HepG2 (cell line): Measurements from ENCODE around the gene TBX3. TPM values are rescaled to one million over a fixed set of nuclear protein-coding genes. Genes with fewer than 3 reads are reported as not detected.

Source experiments
- ATAC-seq: fragments of 200-7000 bp; cut with Tn5 transposase; 3 replicates; pipeline ENCODE4 v1.9.1; 2020; ENCODE audit warnings: mild to moderate bottlenecking, moderate library complexity
- BruUV-seq: library from RNA; stranded (reverse); fragments of 400-500 nt; replicated peaks from 2 replicates; lab custom pipeline; 2021; lab: Mats Ljungman, UMichigan
- CTCF ChIA-PET: fragments of 300-600 bp; formaldehyde crosslinking; extraction: SDS; loops from one replicate; lab custom pipeline; 2021; ENCODE audit warnings: low total read pairs, inconsistent platforms, low intra/inter-chr PET ratio; lab: Yijun Ruan, JAX
- POLR2A ChIA-PET: fragments of 350-600 bp; sonication (Branson Sonifier 250); formaldehyde crosslinking; loops from one replicate; lab custom pipeline; 2020; ENCODE audit warnings: antibody characterized with exemption, inconsistent platforms; lab: Yijun Ruan, JAX
- DNase-seq: peaks from one replicate; pipeline ENCODE4 v3.0.0-alpha.2; 2015; ENCODE audit warnings: low spot score
- FAIRE-seq: peaks from 3 replicates; lab custom pipeline; 2011; peaks lifted over from hg19 to GRCh38; lab: Jason Lieb, UNC
- H2AFZ ChIP-seq: one replicate; pipeline ENCODE4 v1.6.1; 2011; ENCODE audit warnings: low read length, inconsistent platforms
- H3K27ac ChIP-seq: fragments of 300-600 bp; 3 replicates; pipeline ENCODE4 v1.8.0; 2011; ENCODE audit warnings: mixed run types, mild to moderate bottlenecking, mixed read lengths, low read length, inconsistent platforms; ENCODE audit not compliant: insufficient read depth; ENCODE audit errors: extremely low read length
- H3K27me3 ChIP-seq, 2 experiments: fragments of 200-600 bp in 1 of 2; 2 replicates in 1 of 2; 3 replicates in 1 of 2; pipeline versions ENCODE4 v1.6.0 to v1.8.0; 2011; ENCODE audit warnings: low read length in 2 of 2, mild to moderate bottlenecking in 2 of 2, moderate library complexity in 2 of 2, inconsistent platforms in 1 of 2; ENCODE audit not compliant: insufficient read depth in 2 of 2, control insufficient read depth in 1 of 2
- H3K36me3 ChIP-seq, 2 experiments: fragments of 200-600 bp in 1 of 2; replicated peaks in 1 of 2; 2 replicates in 1 of 2; 3 replicates in 1 of 2; pipeline versions ENCODE4 v1.5.1 to v1.8.0; 2011; ENCODE audit warnings: low read length in 2 of 2, inconsistent platforms in 1 of 2; ENCODE audit not compliant: insufficient read depth in 2 of 2, control insufficient read depth in 1 of 2
- H3K4me1 ChIP-seq: 2 replicates; pipeline ENCODE4 v1.5.1; 2012; ENCODE audit warnings: low read length, inconsistent platforms; ENCODE audit not compliant: insufficient read depth
- H3K4me2 ChIP-seq: 2 replicates; pipeline ENCODE4 v1.6.0; 2011; ENCODE audit warnings: low read depth, low read length, inconsistent platforms
- H3K4me3 ChIP-seq, 3 experiments: fragments of 200-600 bp in 1 of 3; sonication (generic), shearing (Covaris generic) in 1 of 3; replicated peaks in 1 of 3; 2 replicates each; pipeline ENCODE4 v1.5.1; 2011 to 2016; ENCODE audit warnings: low read length in 3 of 3, inconsistent platforms in 2 of 3, low read depth in 2 of 3, mild to moderate bottlenecking in 2 of 3, control low read depth in 1 of 3, mixed read lengths in 1 of 3; ENCODE audit not compliant: insufficient read depth in 1 of 3
- H3K79me2 ChIP-seq: one replicate; pipeline ENCODE4 v1.6.1; 2011; ENCODE audit warnings: low read length, inconsistent platforms; ENCODE audit not compliant: insufficient read depth
- H3K9ac ChIP-seq: 2 replicates; pipeline ENCODE4 v1.6.0; 2011; ENCODE audit warnings: mild to moderate bottlenecking, low read depth, low read length, inconsistent platforms; ENCODE audit not compliant: insufficient read depth
- H3K9me3 ChIP-seq: 2 replicates; pipeline ENCODE4 v1.5.1; 2012; ENCODE audit warnings: mild to moderate bottlenecking, low read length
- H4K20me1 ChIP-seq: 2 replicates; pipeline ENCODE4 v1.6.0; 2011; ENCODE audit warnings: inconsistent platforms, mild to moderate bottlenecking, low read length, moderate library complexity; ENCODE audit not compliant: insufficient read depth
- AGO2 ChIP-seq: fragments of 200-400 bp; formaldehyde crosslinking; optimal IDR thresholded peaks from 2 replicates; pipeline ENCODE3; 2017; ENCODE audit warnings: mild to moderate bottlenecking, low read depth, low read length, moderate library complexity
- AKAP8 ChIP-seq: sonication (generic); formaldehyde crosslinking; IDR thresholded peaks from 2 replicates; pipeline ENCODE4 v1.5.1; 2020; ENCODE audit warnings: mild to moderate bottlenecking, missing genetic modification reagents
- ATF3 ChIP-seq: sonication (generic); formaldehyde crosslinking; IDR thresholded peaks from 2 replicates; pipeline ENCODE4 v1.4.0; 2020; ENCODE audit warnings: missing genetic modification reagents
- CEBPB ChIP-seq: IDR thresholded peaks from 2 replicates; pipeline ENCODE4 v1.6.1; 2011; ENCODE audit warnings: low read depth, low read length, improper control_type of control experiment, borderline replicate concordance
- ESRRA ChIP-seq: sonication (generic); formaldehyde crosslinking; IDR thresholded peaks from 2 replicates; pipeline ENCODE4 v1.5.1; 2020; ENCODE audit warnings: mild to moderate bottlenecking, low read depth, missing genetic modification reagents
- HIVEP1 ChIP-seq: sonication (generic); formaldehyde crosslinking; IDR thresholded peaks from 2 replicates; pipeline ENCODE4 v1.4.0; 2020; ENCODE audit warnings: mild to moderate bottlenecking, missing genetic modification reagents
- MZF1 ChIP-seq: sonication (generic); formaldehyde crosslinking; IDR thresholded peaks from 2 replicates; pipeline ENCODE4 v1.8.1; 2023; ENCODE audit warnings: mild to moderate bottlenecking, missing genetic modification reagents, borderline replicate concordance
- NBN ChIP-seq: fragments of 450-650 bp; conservative IDR thresholded peaks from 2 replicates; pipeline ENCODE4 v1.6.1; 2017
- NFIC ChIP-seq: IDR thresholded peaks from 2 replicates; pipeline ENCODE4 v1.6.1; 2012; ENCODE audit warnings: mild to moderate bottlenecking, low read length, inconsistent platforms
- PITX1 ChIP-seq: sonication (generic); formaldehyde crosslinking; IDR thresholded peaks from 2 replicates; pipeline ENCODE4 v1.5.1; 2020; ENCODE audit warnings: mild to moderate bottlenecking, missing genetic modification reagents
- POGZ ChIP-seq: sonication (generic); formaldehyde crosslinking; IDR thresholded peaks from 2 replicates; pipeline ENCODE4 v1.4.0; 2020; ENCODE audit warnings: mild to moderate bottlenecking, missing genetic modification reagents
- TEF ChIP-seq: sonication (generic); formaldehyde crosslinking; IDR thresholded peaks from 2 replicates; pipeline ENCODE4 v1.5.0; 2020; ENCODE audit warnings: missing genetic modification reagents
- TMF1 ChIP-seq: sonication (generic); formaldehyde crosslinking; IDR thresholded peaks from 2 replicates; pipeline ENCODE4 v1.8.1; 2022; ENCODE audit warnings: low read depth, missing genetic modification reagents
- ZNF232 ChIP-seq: sonication (generic); formaldehyde crosslinking; IDR thresholded peaks from 2 replicates; pipeline ENCODE4 v1.4.0; 2020; ENCODE audit warnings: missing genetic modification reagents, borderline replicate concordance
- ZNF451 ChIP-seq: sonication (generic); formaldehyde crosslinking; IDR thresholded peaks from 2 replicates; pipeline ENCODE4 v1.5.0; 2020; ENCODE audit warnings: mild to moderate bottlenecking, missing genetic modification reagents
- ZNF570 ChIP-seq: sonication (generic); formaldehyde crosslinking; IDR thresholded peaks from 2 replicates; pipeline ENCODE4 v1.4.0; 2020; ENCODE audit warnings: mild to moderate bottlenecking, missing genetic modification reagents, borderline replicate concordance
- WGBS: methylation state at CpG from one replicate; pipeline ENCODE4 v1.1.6; 2017; ENCODE audit warnings: low lambda C conversion rate; 5-methylcytosine and 5-hydroxymethylcytosine counted together
- in situ Hi-C: cut with HindIII; loops from 2 replicates; pipeline ENCODE4 v1.10.0; 2017; ENCODE audit warnings: low pct_unique_long_range_greater_than_20kb; ENCODE audit not compliant: extremely low pct_ligation_motif_present
- intact Hi-C: fragments of 100-400 bp; cut with micrococcal nuclease; formaldehyde crosslinking; loops from one replicate; pipeline ENCODE4 v1.10.0; 2022; ENCODE audit not compliant: unreplicated experiment
- polyA plus RNA-seq, 8 experiments: library from polyadenylated mRNA; depleted of rRNA in 3 of 8; stranded (reverse) in 7 of 8; unstranded in 1 of 8; fragments of >200 nt; fragmentation: Illumina TruSeq in 4 of 8; extraction: Trizol in 4 of 8; gene quantifications; 2 replicates each; pipeline versions ENCODE4 v1.2.1 to v1.2.3, GENCODE V29; 2011 to 2016; ENCODE audit warnings: low read depth in 4 of 8, missing spikeins in 1 of 8, mixed read lengths in 1 of 8; ENCODE audit not compliant: insufficient read depth in 1 of 8
- total RNA-seq, 5 experiments: library from RNA; depleted of rRNA; stranded (reverse); fragments of >200 nt; fragmentation: Illumina TruSeq; extraction: Trizol; gene quantifications; 2 replicates each; pipeline ENCODE4 v1.2.3, GENCODE V29; 2016; ENCODE audit warnings: low read depth in 1 of 5
- TF ChIP-seq, protein P1 (sequence below): IDR thresholded peaks from 2 replicates; pipeline ENCODE4 v1.6.1; 2016
- TF ChIP-seq, protein P2 (sequence below): sonication (generic); formaldehyde crosslinking; IDR thresholded peaks from 2 replicates; pipeline ENCODE4 v1.5.1; 2020; ENCODE audit warnings: mild to moderate bottlenecking, missing genetic modification reagents
- TF ChIP-seq, protein P3 (sequence below): sonication (generic); formaldehyde crosslinking; IDR thresholded peaks from 2 replicates; pipeline ENCODE4 v1.9.0; 2021; ENCODE audit warnings: missing genetic modification reagents, borderline replicate concordance

The TBX3 gene
- total and polyA plus RNA-seq, 2 of the 13 experiments (the other 11 are each of a cell fraction or from before 2014, with no cell fraction given) = 27.1 to 42.4 TPM

- ChIA-PET POLR2A (interaction anchor here (0.7 to 2.9 kb wide), 51 partner anchors 9 to 822 kb away, joined by 3 to 101 read pairs (median 5); partner anchors contain the start of gene RBM19), CTCF (no interaction called here)
- TSS peak; percentile 68 for BruUV-seq
- Histone ChIP-seq H3K4me1 (peaks cover 22% of the 10 kb centered on the region), H3K9ac (peak overlapping the region; percentile 89), H4K20me1 (peaks cover 22% of the 10 kb centered on the region), H3K36me3 (peaks cover 0 to 4% of the 10 kb centered on the region in 2 experiments; a peak in 2 of 5 replicates), H3K27me3 (no peaks in the 10 kb centered on the region; a peak in 1 of 5 replicates), H3K4me3 (peak overlapping the region; percentile 70 to 97 (median 81)), H2AFZ (no peak overlapping the region), H3K79me2 (peaks cover 49% of the 10 kb centered on the region), H3K4me2 (peak overlapping the region; percentile 86), H3K9me3 (no peaks in the 10 kb centered on the region), H3K27ac (peak overlapping the region; percentile 96)
- FAIRE-seq (no peak), ATAC-seq (no peak; the same call in 2 of the 3 replicates), DNase-seq (no peak)
- WGBS = 39% methylated on average over 11 of the region's 24 CpGs
- intact Hi-C loops (loop anchor here (1.0 to 5.0 kb wide), 3 partner anchors 114 to 713 kb away; no protein-coding TSS in a partner anchor), in situ Hi-C loops (no loop called here)
- TF ChIP-seq ZNF232 (CRISPR knock-in tag) (no peak), HIVEP1 (peak; percentile 13; the same call in 1 of the 2 replicates), NFIC (0 out of 2 replicates have a peak, but pooled peaks have one; percentile 15), CEBPB (no peak), ZNF570 (CRISPR knock-in tag) (no peak), TEF (CRISPR knock-in tag) (no peak), MZF1 (CRISPR knock-in tag) (no peak), AGO2 (peak; percentile 88), POGZ (CRISPR knock-in tag) (no peak), PITX1 (no peak), NBN (no peak), TMF1 (CRISPR knock-in tag) (no peak; the same call in 1 of the 2 replicates), ATF3 (CRISPR knock-in tag) (no peak), ZNF451 (CRISPR knock-in tag) (no peak), AKAP8 (CRISPR knock-in tag) (0 out of 2 replicates have a peak, but pooled peaks have one; percentile 20), ESRRA (CRISPR knock-in tag) (no peak)
- TF ChIP-seq, protein P1, sequence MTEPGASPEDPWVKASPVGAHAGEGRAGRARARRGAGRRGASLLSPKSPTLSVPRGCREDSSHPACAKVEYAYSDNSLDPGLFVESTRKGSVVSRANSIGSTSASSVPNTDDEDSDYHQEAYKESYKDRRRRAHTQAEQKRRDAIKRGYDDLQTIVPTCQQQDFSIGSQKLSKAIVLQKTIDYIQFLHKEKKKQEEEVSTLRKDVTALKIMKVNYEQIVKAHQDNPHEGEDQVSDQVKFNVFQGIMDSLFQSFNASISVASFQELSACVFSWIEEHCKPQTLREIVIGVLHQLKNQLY = no peak
- TF ChIP-seq, protein P2, sequence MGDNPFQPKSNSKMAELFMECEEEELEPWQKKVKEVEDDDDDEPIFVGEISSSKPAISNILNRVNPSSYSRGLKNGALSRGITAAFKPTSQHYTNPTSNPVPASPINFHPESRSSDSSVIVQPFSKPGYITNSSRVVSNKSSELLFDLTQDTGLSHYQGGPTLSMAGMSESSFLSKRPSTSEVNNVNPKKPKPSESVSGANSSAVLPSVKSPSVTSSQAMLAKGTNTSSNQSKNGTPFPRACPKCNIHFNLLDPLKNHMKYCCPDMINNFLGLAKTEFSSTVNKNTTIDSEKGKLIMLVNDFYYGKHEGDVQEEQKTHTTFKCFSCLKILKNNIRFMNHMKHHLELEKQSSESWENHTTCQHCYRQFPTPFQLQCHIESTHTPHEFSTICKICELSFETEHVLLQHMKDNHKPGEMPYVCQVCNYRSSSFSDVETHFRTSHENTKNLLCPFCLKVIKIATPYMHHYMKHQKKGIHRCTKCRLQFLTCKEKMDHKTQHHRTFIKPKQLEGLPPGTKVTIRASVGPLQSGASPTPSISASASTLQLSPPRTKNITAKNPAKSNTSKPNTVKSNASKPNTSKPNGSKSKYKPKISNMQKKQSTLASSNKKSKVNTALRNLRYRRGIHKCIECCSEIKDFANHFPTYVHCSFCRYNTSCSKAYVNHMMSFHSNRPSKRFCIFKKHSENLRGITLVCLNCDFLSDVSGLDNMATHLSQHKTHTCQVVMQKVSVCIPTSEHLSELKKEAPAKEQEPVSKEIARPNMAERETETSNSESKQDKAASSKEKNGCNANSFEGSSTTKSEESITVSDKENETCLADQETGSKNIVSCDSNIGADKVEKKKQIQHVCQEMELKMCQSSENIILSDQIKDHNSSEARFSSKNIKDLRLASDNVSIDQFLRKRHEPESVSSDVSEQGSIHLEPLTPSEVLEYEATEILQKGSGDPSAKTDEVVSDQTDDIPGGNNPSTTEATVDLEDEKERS (CRISPR knock-in tag) = no peak
- TF ChIP-seq, protein P3, sequence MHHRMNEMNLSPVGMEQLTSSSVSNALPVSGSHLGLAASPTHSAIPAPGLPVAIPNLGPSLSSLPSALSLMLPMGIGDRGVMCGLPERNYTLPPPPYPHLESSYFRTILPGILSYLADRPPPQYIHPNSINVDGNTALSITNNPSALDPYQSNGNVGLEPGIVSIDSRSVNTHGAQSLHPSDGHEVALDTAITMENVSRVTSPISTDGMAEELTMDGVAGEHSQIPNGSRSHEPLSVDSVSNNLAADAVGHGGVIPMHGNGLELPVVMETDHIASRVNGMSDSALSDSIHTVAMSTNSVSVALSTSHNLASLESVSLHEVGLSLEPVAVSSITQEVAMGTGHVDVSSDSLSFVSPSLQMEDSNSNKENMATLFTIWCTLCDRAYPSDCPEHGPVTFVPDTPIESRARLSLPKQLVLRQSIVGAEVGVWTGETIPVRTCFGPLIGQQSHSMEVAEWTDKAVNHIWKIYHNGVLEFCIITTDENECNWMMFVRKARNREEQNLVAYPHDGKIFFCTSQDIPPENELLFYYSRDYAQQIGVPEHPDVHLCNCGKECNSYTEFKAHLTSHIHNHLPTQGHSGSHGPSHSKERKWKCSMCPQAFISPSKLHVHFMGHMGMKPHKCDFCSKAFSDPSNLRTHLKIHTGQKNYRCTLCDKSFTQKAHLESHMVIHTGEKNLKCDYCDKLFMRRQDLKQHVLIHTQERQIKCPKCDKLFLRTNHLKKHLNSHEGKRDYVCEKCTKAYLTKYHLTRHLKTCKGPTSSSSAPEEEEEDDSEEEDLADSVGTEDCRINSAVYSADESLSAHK (CRISPR knock-in tag) = no peak
Measured at GRCh38 chr12:114684870-114685273, 897 bp upstream of the TBX3 start.
